Endothelial cell of umbilical vein (primary cell): Measurements from ENCODE around the gene APBA2. TPM values are rescaled to one million over a fixed set of nuclear protein-coding genes. Genes with fewer than 3 reads are reported as not detected.

Source experiments
- BruUV-seq: library from RNA; stranded (reverse); fragments of 400-500 nt; replicated peaks from 2 replicates; lab custom pipeline; 2021; lab: Mats Ljungman, UMichigan
- CTCF ChIA-PET: fragments of 300-600, 350-600 bp; sonication (Branson Sonifier 250); formaldehyde crosslinking; loops from one replicate; lab custom pipeline; 2021; ENCODE audit warnings: antibody characterized with exemption, inconsistent platforms; lab: Charles Lee
- POLR2A ChIA-PET: fragments of 300-600, 350-600 bp; sonication (Branson Sonifier 250); formaldehyde crosslinking; loops from one replicate; lab custom pipeline; 2021; ENCODE audit warnings: antibody characterized with exemption, inconsistent platforms; lab: Charles Lee
- DNase-seq: peaks from one replicate; pipeline ENCODE4 v3.0.0-alpha.2; 2011; ENCODE audit warnings: low read depth, low spot score
- FAIRE-seq: peaks from 2 replicates; lab custom pipeline; 2011; peaks lifted over from hg19 to GRCh38; lab: Jason Lieb, UNC
- H2AFZ ChIP-seq: 2 replicates; pipeline ENCODE4 v1.6.0; 2012; ENCODE audit warnings: low read depth, low read length, control low read depth, inconsistent platforms
- H3K27ac ChIP-seq: 2 replicates; pipeline ENCODE4 v1.5.1; 2011; ENCODE audit warnings: low read depth, mild to moderate bottlenecking, control low read depth, low read length, moderate library complexity; ENCODE audit not compliant: insufficient read depth
- H3K27me3 ChIP-seq, 2 experiments: 2 replicates each; pipeline versions ENCODE4 v1.6.0 to v1.6.1; 2011; ENCODE audit warnings: low read length in 2 of 2, mixed read lengths in 1 of 2; ENCODE audit not compliant: control insufficient read depth in 2 of 2, insufficient read depth in 2 of 2
- H3K36me3 ChIP-seq, 2 experiments: 2 replicates in 1 of 2; 3 replicates in 1 of 2; pipeline ENCODE4 v1.5.1; 2011; ENCODE audit warnings: low read length in 2 of 2, mild to moderate bottlenecking in 1 of 2, moderate library complexity in 1 of 2; ENCODE audit not compliant: control insufficient read depth in 2 of 2, insufficient read depth in 2 of 2; ENCODE audit errors: extremely low read depth in 1 of 2
- H3K4me1 ChIP-seq: 3 replicates; pipeline ENCODE4 v1.5.1; 2011; ENCODE audit warnings: mild to moderate bottlenecking, low read length; ENCODE audit not compliant: control insufficient read depth, insufficient read depth; ENCODE audit errors: extremely low read depth
- H3K4me2 ChIP-seq: 2 replicates; pipeline ENCODE4 v1.6.1; 2011; ENCODE audit warnings: low read length, control low read depth, mixed read lengths; ENCODE audit not compliant: insufficient read depth
- H3K4me3 ChIP-seq, 3 experiments: fragments of 200-600 bp in 1 of 3; sonication (generic), shearing (Covaris generic) in 1 of 3; replicated peaks in 1 of 3; 2 replicates each; pipeline ENCODE4 v1.5.1; 2011 to 2016; ENCODE audit warnings: control low read depth in 3 of 3, low read length in 3 of 3, mild to moderate bottlenecking in 2 of 3, inconsistent platforms in 1 of 3, low read depth in 1 of 3, moderate library complexity in 1 of 3; ENCODE audit not compliant: insufficient read depth in 1 of 3
- H3K79me2 ChIP-seq: 2 replicates; pipeline ENCODE4 v1.6.0; 2012; ENCODE audit warnings: low read length, inconsistent platforms; ENCODE audit not compliant: control insufficient read depth, insufficient read depth
- H3K9ac ChIP-seq: replicated peaks from 2 replicates; pipeline ENCODE3; 2011; ENCODE audit warnings: low read length, control low read depth; ENCODE audit not compliant: insufficient read depth; ENCODE audit errors: extremely low read depth
- H3K9me1 ChIP-seq: replicated peaks from 3 replicates; pipeline ENCODE4 v1.6.0; 2011; ENCODE audit warnings: mild to moderate bottlenecking, low read length; ENCODE audit not compliant: control insufficient read depth, insufficient read depth; ENCODE audit errors: extremely low read depth
- H3K9me3 ChIP-seq: replicated peaks from 2 replicates; pipeline ENCODE4 v1.5.1; 2012; ENCODE audit warnings: low read length, inconsistent platforms; ENCODE audit not compliant: control insufficient read depth, insufficient read depth
- H4K20me1 ChIP-seq: replicated peaks from 2 replicates; pipeline ENCODE3; 2011; ENCODE audit warnings: mild to moderate bottlenecking, low read length; ENCODE audit not compliant: control insufficient read depth, insufficient read depth; ENCODE audit errors: extremely low read depth
- CTCF ChIP-seq, 2 donors: IDR thresholded peaks; 1 replicate in 1 of 2; 2 replicates in 1 of 2; pipeline ENCODE4 v1.5.1; 2011; ENCODE audit warnings: low read length in 2 of 2, mild to moderate bottlenecking in 2 of 2, moderate library complexity in 2 of 2, control low read depth in 1 of 2, inconsistent platforms in 1 of 2, low read depth in 1 of 2; ENCODE audit not compliant: insufficient read depth in 1 of 2; ENCODE audit errors: extremely low read depth in 1 of 2
- EZH2 ChIP-seq: IDR thresholded peaks from 2 replicates; pipeline ENCODE4 v1.6.1; 2012; ENCODE audit warnings: borderline replicate concordance, low read depth, mild to moderate bottlenecking, moderate library complexity, low read length, inconsistent platforms; ENCODE audit not compliant: severe bottlenecking
- FOS ChIP-seq: IDR thresholded peaks from 2 replicates; pipeline ENCODE4 v1.6.1; 2011; ENCODE audit warnings: mild to moderate bottlenecking, low read length, moderate library complexity, borderline replicate concordance; ENCODE audit not compliant: insufficient read depth
- GATA2 ChIP-seq: IDR thresholded peaks from 2 replicates; pipeline ENCODE4 v1.7.0; 2011; ENCODE audit warnings: low read depth, mild to moderate bottlenecking, moderate library complexity, mixed read lengths, low read length; ENCODE audit not compliant: insufficient read length, insufficient read depth
- JUN ChIP-seq: IDR thresholded peaks from 2 replicates; pipeline ENCODE4 v1.6.1; 2011; ENCODE audit warnings: borderline replicate concordance, low read depth; ENCODE audit not compliant: insufficient read length, insufficient read depth
- MAX ChIP-seq: IDR thresholded peaks from 2 replicates; pipeline ENCODE4 v1.6.1; 2011; ENCODE audit not compliant: insufficient read depth, insufficient read length
- MYC ChIP-seq: IDR thresholded peaks from one replicate; pipeline ENCODE4 v1.6.1; 2011; ENCODE audit warnings: mild to moderate bottlenecking, low read depth, low read length
- POLR2A ChIP-seq: IDR thresholded peaks from 2 replicates; pipeline ENCODE4 v1.6.1; 2012; ENCODE audit warnings: low read depth, mild to moderate bottlenecking, control low read depth, low read length
- POLR2AphosphoS5 ChIP-seq: IDR thresholded peaks from 2 replicates; pipeline ENCODE4 v1.6.1; 2012; ENCODE audit warnings: low read depth, mild to moderate bottlenecking, control low read depth, low read length, moderate library complexity; ENCODE audit not compliant: insufficient read depth
- dilution Hi-C: fragments of 300-500 bp; cut with MboI; formaldehyde crosslinking; loops from one replicate; pipeline ENCODE4 v1.15.0; 2019; ENCODE audit warnings: low sequenced_read_pairs; ENCODE audit not compliant: extremely low pct_ligation_motif_present
- intact Hi-C: fragments of 100-400 bp; cut with micrococcal nuclease; formaldehyde crosslinking; loops from one replicate; pipeline ENCODE4 v1.10.0; 2022
- polyA plus RNA-seq, 4 experiments: library from polyadenylated mRNA; depleted of rRNA in 3 of 4; stranded (reverse) in 3 of 4; unstranded in 1 of 4; fragments of >200 nt; gene quantifications; 2 replicates each; pipeline versions ENCODE4 v1.2.1 to v1.2.3, GENCODE V29; 2011 to 2012; ENCODE audit warnings: missing spikeins in 1 of 4
- total RNA-seq: library from RNA; stranded (reverse); gene quantifications from 2 replicates; pipeline ENCODE4 v1.2.3, GENCODE V29; 2021

Gene APBA2
- total and polyA plus RNA-seq, 2 donors (not counting 3 experiments of a cell fraction or from before 2014, with no cell fraction given), result 5.7 to 11.1 TPM

GRCh38 chr15:29086001-29086400 lies 200.2 kb downstream of the APBA2 start:
- dilution Hi-C loops, result no loop called here

More at GRCh38 chr15:29086001-29086400, 200.2 kb downstream of the APBA2 start:
- no TSS peak for BruUV-seq
- POLR2A ChIA-PET, result no interaction called here
- FAIRE-seq, result no peak
- DNase-seq, result no peak
- Histone ChIP-seq H3K4me1 (no peaks in the 10 kb centered on the region), H3K4me3 (no peak overlapping the region), H3K27me3 (no peaks in the 10 kb centered on the region), H3K79me2 (no peaks in the 10 kb centered on the region), H3K36me3 (no peaks in the 10 kb centered on the region), H3K9me1 (no peaks in the 10 kb centered on the region), H3K27ac (no peak overlapping the region), H3K9me3 (no peaks in the 10 kb centered on the region), H3K4me2 (no peak overlapping the region), H2AFZ (no peak overlapping the region), H4K20me1 (no peaks in the 10 kb centered on the region), H3K9ac (no peak overlapping the region)
- CTCF ChIA-PET, result interaction anchor here (0.7 to 1.4 kb wide), 2 partner anchors 16 to 276 kb away, joined by 3 to 4 read pairs; no protein-coding TSS in a partner anchor
- intact Hi-C loops, result no loop called here
- TF ChIP-seq CTCF (IDR thresholded peaks at IDR 0.05; ENCODE audit: extremely low read depth in 1 of 2, insufficient read depth in 1 of 2, low read depth in 1 of 2, low read length in 2 of 2) (no peak), MAX (no peak), FOS (no peak), GATA2 (no peak), EZH2 (no peak), POLR2AphosphoS5 (no peak), JUN (no peak), MYC (no peak), POLR2A (no peak)
